ENCODE measurements around the gene FIBP. TPM values are rescaled to one million over a fixed set of nuclear protein-coding genes. Genes with fewer than 3 reads are reported as not detected.

FIBP gene
- total RNA-seq, 4 donors from 2014 or later: 53.4 to 82.6 (median 75.9) TPM

GRCh38 chr11:65868076-65868667, 20.1 kb downstream of the FIBP start:
- H3K36me3 ChIP-seq: peaks cover 0 to 20% (median 9%) of the 10 kb centered on the region in 4 donors
- H3K27ac ChIP-seq: no peak overlapping the region
- TF ChIP-seq POLR2A (IDR thresholded peaks at IDR 0.05) (no peak), EP300 (IDR thresholded peaks at IDR 0.05; ENCODE audit: low read depth) (no peak), POLR2AphosphoS5 (IDR thresholded peaks at IDR 0.05) (no peak), CTCF (IDR thresholded peaks at IDR 0.05) (no peak)
- DNase-seq: no peak
- intact Hi-C loops (cut with DNase I; ENCODE audit: low total_unique reads): no loop called here
- no peaks in the 10 kb centered on the region for H3K27me3 ChIP-seq
- H3K4me3 ChIP-seq: no peak overlapping the region
- peaks cover 8 to 30% (median 15%) of the 10 kb centered on the region in 4 donors for H3K4me1 ChIP-seq
- 83% methylated on average over 18 of the region's 19 CpGs; no CpG with 5 or more reads in 1 of the 2 donors for WGBS, 2 donors (ENCODE audit: low coverage in 1 of 2)
- no peaks in the 10 kb centered on the region for H3K9me3 ChIP-seq
- in situ Hi-C loops (cut with MboI; ENCODE audit: low pct_ligation_motif_present in 1 of 4, low pct_unique_long_range_greater_than_20kb in 1 of 4, low sequenced_read_pairs in 3 of 4): no loop called here

DNA sequence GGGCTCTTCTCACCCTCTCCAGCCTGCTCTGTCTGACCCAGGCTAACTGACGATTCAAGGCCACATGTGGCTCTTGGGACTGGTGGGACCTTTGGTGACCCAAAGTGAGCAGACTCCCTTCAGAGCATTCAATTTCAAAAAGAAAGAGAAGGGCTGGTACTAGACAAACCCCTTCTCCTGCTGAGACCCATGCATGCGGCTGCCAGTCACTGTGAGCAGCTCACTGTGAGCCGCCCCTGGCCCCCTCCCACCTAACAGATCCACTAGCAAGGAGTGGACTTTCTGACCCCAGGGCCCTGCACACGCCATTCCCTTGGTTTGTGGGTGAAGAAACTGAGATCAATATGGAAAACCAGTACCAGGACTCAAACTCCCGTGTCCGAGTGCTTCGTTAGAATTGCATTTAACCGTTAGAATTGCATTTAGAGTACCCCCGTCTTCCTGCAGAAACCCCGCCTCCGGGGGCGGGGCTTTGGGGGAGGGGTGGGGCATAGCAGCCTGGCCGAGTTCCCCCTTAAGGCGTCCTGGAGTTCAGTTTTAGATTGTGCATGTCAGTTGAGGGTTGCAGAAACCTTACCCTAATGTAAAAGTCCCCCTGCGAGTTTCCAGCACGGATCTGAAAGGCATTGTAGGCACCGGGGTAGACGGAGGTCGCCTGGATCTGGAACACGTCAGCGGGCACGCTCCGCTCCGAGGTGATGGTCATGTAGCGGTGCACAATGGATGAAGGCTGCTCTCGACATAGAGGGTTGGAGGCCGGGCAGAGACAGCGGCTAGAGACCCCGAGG, 20.8 kb downstream of the FIBP start:
- H3K4me3 ChIP-seq: no peak overlapping the region
- no peak overlapping the region for H3K27ac ChIP-seq
- no peak for TF ChIP-seq CTCF (IDR thresholded peaks at IDR 0.05)
- no peak for TF ChIP-seq POLR2A (IDR thresholded peaks at IDR 0.05)
- no peak for TF ChIP-seq POLR2AphosphoS5 (IDR thresholded peaks at IDR 0.05)
- H3K36me3 ChIP-seq: peaks cover 0 to 20% (median 9%) of the 10 kb centered on the region in 4 donors
- H3K27me3 ChIP-seq: no peaks in the 10 kb centered on the region
- DNase-seq: no peak
- WGBS, 2 donors (ENCODE audit: low coverage in 1 of 2): 74 to 91% methylated on average over 11 to 28 of the region's 29 CpGs
- H3K9me3 ChIP-seq: no peaks in the 10 kb centered on the region
- in situ Hi-C loops (cut with MboI; ENCODE audit: low pct_ligation_motif_present in 1 of 4, low pct_unique_long_range_greater_than_20kb in 1 of 4, low sequenced_read_pairs in 3 of 4): no loop called here
- intact Hi-C loops (cut with DNase I; ENCODE audit: low total_unique reads): no loop called here
- H3K4me1 ChIP-seq: peaks cover 3 to 23% (median 15%) of the 10 kb centered on the region in 4 donors

- H3K4me1 ChIP-seq: peaks cover 7 to 25% (median 20%) of the 10 kb centered on the region in 4 donors
- H3K27me3 ChIP-seq: no peaks in the 10 kb centered on the region
- H3K4me3 ChIP-seq: no peak overlapping the region
- H3K36me3 ChIP-seq: peaks cover 0 to 24% (median 10%) of the 10 kb centered on the region in 4 donors
- DNase-seq: no peak
- no peak for TF ChIP-seq EP300 (IDR thresholded peaks at IDR 0.05; ENCODE audit: low read depth)
- no peak for TF ChIP-seq POLR2A (IDR thresholded peaks at IDR 0.05)
- no peak for TF ChIP-seq POLR2AphosphoS5 (IDR thresholded peaks at IDR 0.05)
- TF ChIP-seq CTCF (IDR thresholded peaks at IDR 0.05): no peak
- H3K27ac ChIP-seq: no peak overlapping the region
- in situ Hi-C loops (cut with MboI; ENCODE audit: low pct_ligation_motif_present in 1 of 4, low pct_unique_long_range_greater_than_20kb in 1 of 4, low sequenced_read_pairs in 3 of 4): no loop called here
- 80 to 100% methylated on average over 1 to 21 of the region's 21 CpGs for WGBS, 2 donors (ENCODE audit: low coverage in 1 of 2)
- H3K9me3 ChIP-seq: no peaks in the 10 kb centered on the region
- intact Hi-C loops (cut with DNase I; ENCODE audit: low total_unique reads): no loop called here
Observed at GRCh38 chr11:65866509-65867283, 21.6 kb downstream of the FIBP start.
